GM12875 (cell line): Measurements from ENCODE around the gene NR6A1.

ENCODE experiments used
- H3K4me3 ChIP-seq: one replicate; pipeline ENCODE4 v1.5.1; 2011; ENCODE audit warnings: low read depth, low read length, control low read depth
- TF ChIP-seq, protein P1 (sequence below): IDR thresholded peaks from 2 replicates; pipeline ENCODE4 v1.5.1; 2011; ENCODE audit warnings: low read depth, mild to moderate bottlenecking, control low read depth, inconsistent platforms, low read length, moderate library complexity, borderline replicate concordance; ENCODE audit not compliant: insufficient read depth

Gene NR6A1

DNA sequence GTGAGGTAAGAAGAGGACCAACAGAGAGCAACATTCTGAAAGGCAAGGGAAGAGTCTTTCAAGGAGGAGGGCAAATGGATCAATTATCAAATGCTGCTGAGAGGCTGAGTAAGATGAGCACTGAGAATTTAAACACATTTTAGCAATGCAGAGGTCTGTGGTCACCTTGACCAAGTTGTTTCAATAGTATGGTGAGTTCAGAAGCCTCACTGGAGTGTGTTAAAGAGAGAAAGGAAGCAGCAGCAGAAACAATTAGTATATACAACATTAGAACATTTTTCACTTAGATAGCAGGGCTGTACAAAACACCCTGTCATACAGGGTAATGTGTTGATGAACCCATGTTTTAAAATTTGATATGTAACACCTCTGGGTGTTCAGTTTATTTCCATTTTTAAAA, 131.5 kb downstream of the NR6A1 start:
- TF ChIP-seq, protein P1, sequence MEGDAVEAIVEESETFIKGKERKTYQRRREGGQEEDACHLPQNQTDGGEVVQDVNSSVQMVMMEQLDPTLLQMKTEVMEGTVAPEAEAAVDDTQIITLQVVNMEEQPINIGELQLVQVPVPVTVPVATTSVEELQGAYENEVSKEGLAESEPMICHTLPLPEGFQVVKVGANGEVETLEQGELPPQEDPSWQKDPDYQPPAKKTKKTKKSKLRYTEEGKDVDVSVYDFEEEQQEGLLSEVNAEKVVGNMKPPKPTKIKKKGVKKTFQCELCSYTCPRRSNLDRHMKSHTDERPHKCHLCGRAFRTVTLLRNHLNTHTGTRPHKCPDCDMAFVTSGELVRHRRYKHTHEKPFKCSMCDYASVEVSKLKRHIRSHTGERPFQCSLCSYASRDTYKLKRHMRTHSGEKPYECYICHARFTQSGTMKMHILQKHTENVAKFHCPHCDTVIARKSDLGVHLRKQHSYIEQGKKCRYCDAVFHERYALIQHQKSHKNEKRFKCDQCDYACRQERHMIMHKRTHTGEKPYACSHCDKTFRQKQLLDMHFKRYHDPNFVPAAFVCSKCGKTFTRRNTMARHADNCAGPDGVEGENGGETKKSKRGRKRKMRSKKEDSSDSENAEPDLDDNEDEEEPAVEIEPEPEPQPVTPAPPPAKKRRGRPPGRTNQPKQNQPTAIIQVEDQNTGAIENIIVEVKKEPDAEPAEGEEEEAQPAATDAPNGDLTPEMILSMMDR: no peak
- no peak overlapping the region for H3K4me3 ChIP-seq

DNA sequence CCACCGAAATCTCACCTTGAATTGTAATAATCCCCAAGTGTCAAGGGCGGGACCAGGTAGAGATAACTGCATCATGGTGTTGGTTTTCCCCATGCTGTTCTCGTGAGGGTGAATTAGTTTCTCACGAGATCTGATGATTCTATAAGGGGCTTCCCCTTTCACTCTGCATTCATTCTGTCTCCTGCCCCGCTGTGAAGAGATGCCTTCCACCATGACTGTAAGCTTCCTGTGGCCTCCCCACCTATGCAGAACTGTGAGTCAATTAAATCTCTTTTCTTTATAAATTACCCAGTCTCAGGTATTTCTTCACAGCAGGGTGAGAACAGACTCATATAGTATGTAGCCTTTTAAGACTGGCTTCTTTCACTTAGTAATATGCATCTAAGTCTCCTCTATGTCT, 135.8 kb downstream of the NR6A1 start:
- no peak overlapping the region for H3K4me3 ChIP-seq
- TF ChIP-seq, protein P1: no peak

DNA sequence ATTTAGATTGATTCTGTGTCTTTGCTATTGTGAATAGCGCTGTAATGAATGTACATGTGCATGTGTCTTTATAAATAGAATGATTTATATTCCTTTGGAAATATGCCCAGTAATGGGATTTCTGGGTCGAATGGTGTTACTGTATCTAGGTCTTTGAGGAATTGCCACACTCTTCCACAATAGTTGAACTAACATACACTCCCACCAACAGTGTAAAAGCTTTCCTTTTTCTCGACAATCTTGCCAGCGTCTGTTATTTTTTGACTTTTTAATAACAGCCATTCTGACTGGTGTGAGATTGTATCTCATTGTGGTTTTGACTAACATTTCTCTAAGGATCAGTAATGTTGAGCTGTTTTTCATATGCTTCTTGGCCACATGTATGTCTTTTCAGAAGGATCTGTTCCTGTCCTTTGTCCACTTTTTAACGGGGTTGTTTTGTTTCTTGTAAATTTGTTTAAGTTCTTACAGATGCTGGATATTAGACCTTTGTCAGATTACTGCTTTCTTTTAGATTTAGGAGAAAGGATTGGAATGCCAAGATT, 139.0 kb downstream of the NR6A1 start:
- no peak overlapping the region for H3K4me3 ChIP-seq
- TF ChIP-seq, protein P1: no peak

DNA sequence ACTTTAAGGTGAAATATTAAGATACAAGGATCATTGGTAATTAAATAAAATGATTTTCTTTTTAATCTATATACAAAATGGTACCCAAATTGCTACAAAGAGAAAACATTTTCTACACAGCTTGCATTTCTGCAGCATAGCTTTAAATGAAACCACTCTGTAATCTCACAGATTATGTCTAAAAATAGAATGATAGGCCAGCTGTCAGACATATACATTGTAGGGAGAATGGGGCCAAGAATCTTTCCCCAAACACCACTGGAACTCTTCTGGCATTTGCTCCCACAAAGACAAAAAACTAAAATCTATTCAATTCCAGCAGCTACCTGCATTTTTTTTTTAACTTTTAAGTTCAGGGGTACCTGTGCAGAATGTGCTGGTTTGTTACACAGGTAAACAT, 139.8 kb downstream of the NR6A1 start:
- H3K4me3 ChIP-seq: no peak overlapping the region
- TF ChIP-seq, protein P1: no peak

DNA sequence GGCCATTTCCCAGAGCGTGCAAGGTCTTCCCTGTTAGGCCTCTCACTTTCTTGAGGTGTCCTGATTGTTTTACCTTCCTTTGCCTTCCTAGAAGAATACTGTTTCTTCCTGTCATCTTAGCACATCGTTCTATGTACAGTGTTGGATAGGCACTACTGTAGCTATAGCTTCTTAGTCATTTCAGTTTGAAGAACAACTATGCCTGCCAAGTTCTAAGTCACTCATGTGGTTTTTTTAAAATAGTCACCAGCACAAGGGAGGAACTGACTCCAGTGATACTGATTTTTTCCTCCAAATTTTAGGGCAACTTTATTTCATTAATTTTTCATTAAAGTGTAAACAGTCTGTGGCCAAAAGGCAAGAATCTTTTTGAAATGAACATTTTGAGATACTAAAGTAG, 141.5 kb downstream of the NR6A1 start:
- TF ChIP-seq, protein P1: no peak
- no peak overlapping the region for H3K4me3 ChIP-seq

DNA sequence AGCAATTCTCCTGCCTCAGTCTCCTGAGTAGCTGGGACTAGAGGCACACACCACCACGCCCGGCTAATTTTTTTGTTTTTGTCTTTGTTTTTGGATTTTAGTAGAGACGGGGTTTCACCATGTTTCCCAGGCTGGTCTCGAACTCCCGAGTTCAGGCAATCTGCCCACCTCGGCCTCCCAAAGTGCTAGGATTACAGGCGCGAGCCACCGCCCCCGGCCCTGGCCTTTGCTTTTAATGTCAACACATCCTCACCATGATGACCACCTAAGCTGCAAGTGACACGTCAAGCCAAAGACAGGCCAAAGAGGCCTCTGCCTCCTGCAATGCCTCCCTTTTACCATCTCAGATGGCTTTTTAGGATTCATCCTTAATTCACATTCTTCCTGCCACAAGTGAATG, 142.4 kb downstream of the NR6A1 start:
- H3K4me3 ChIP-seq: no peak overlapping the region
- TF ChIP-seq, protein P1: no peak

DNA sequence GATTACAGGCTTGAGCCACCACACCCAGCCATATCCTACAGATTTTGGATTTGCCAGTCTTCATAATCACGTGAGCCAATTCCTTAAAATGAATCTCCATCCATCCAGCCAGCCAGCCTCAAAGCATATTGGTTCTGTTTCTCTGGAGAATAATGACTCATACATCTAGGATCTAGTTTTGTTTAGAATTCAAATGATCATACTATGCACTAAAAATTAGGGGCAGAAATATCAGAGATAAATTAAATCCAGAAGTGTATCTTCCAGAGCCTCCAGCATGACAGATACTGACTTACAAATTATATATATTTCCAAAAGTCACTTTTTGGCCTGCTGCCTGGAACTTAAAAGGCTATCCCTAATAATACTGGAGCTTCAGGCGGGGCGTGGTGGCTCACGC, 144.8 kb downstream of the NR6A1 start:
- H3K4me3 ChIP-seq: no peak overlapping the region
- TF ChIP-seq, protein P1: no peak
